Raji (cell line): ENCODE data around the gene TRMT44.

ENCODE experiments used
- POLR2A ChIP-seq: IDR thresholded peaks from 2 replicates; pipeline ENCODE4 v1.6.1; 2011; ENCODE audit warnings: low read depth, low read length, control low read depth; ENCODE audit not compliant: insufficient read depth

Gene TRMT44

DNA sequence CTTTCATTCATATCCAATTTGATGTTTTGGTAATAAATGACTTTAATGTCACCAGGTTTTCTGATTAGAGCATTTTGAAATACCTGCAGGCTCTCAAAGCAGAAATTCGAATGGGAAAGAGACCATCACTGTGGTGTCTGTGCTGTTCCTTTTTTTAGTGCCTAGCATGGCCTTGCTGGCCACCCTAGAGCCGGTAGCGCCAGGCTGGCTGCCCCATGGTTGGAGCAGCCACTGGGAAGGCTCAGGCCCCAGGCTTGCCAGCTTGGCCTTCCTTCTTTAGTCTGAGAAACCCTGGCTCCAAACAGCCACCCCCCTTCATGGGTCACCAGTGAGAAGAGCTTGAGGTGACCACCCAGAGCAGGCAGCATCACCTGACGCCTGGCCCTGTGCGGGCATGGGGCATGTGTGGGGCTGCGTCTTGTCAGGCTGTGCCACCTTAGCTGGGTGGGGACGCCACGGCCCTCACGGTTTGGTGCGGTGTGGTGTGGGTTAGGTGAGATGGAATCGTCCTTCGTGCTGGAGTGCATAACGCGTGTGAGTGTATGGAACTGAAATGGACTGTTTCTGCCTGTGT is 30.0 kb downstream of the TRMT44 start:
- no peak for TF ChIP-seq POLR2A

DNA sequence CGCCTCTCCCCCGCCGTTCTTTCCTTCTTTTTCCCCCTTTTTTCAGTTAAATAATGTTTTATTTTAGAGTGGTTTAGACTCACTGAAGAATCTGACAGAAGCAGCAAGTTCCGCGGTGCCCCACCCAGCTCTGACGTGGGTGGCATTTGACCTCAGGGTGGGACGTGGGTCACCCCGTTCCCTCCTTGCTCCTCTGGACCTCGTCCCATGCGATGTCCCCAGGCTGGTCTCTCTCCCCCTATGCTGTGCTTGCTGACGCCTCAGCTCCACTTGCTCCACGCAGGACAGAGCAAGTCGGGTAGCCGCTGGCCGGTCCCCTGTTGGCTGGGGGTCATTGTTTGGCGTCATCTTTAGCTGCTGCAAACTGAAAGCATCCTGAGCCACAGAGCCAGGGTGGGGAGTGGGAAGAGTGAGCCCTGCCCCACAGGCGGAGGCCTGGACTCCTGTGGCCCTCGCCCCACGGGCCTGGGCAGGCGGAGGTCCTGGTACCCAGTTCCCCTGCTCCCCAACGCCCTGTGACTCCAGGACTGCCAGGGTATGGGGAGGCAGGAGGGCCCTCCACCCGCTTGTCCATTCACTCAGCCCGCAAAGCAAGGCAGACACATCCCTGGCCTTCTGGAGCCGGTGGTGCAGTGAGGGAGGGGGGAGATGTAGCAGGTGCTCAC is 30.8 kb downstream of the TRMT44 start:
- TF ChIP-seq POLR2A = no peak

GRCh38 chr4:8472158-8472688 is 31.6 kb downstream of the TRMT44 start:
- no peak for TF ChIP-seq POLR2A

- TF ChIP-seq POLR2A = no peak
Observed at GRCh38 chr4:8472689-8473197, 32.2 kb downstream of the TRMT44 start.

GRCh38 chr4:8473198-8473919 is 32.8 kb downstream of the TRMT44 start:
- TF ChIP-seq POLR2A = no peak

- TF ChIP-seq POLR2A = no peak
Observed at GRCh38 chr4:8473920-8474590, 33.5 kb downstream of the TRMT44 start.

DNA sequence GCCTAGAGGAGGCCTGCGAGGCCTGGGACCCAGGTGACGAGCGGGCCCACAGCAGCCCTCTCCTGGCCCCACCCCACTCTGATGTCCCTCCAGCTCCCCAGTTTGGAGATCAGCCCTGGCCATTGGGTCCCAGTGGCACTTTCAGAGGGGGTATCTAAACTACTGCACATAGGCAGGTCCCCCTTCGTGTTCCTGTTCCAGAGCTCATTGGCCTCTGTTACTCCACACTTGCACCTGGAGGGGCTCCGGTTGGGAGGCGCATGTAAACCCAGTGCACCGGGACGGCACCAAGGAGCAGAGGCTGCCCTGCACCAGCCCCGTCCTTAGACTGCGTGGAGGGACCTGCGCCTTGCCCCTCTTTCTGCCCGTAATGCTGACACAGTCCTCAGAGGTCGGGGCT is 34.3 kb downstream of the TRMT44 start:
- TF ChIP-seq POLR2A = no peak

DNA sequence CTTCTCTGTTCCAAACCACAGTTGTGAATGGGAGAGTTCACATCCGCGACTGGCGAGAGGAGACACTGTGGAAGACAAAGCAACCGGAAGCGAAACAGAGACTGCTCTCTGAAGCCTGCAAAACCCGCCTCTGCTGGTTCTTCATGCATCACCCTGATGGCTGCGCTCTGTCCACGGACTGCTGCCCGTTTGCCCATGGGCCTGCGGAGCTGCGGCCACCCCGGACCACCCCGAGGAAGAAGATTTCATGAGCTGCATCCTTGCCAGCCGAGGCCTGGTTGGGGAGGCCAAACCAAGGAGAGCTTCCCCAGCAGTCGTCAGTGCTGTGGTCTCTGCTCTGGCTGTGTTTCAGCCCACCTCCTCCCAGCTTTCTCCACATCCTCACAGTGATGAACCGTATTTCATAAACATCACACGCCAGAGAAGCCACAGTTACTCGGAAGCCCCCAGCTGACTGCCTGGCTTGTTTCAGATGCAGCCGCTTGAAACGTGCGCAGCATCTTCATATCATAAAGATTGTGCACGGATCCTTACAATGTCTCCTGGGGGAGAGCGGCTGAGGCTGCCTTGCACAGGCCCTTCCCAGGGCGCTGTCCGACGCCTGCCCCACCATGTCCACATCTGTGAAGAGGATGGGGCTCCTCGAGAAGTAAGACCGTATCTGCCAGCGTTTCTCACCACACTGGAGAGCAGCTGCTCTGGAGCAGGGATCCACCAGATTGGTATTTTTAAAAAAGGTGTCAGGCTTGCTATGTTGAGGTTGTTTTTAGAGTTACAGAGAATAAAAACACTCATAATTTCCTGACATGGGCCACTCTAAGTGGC is 35.4 kb downstream of the TRMT44 start:
- TF ChIP-seq POLR2A = no peak

DNA sequence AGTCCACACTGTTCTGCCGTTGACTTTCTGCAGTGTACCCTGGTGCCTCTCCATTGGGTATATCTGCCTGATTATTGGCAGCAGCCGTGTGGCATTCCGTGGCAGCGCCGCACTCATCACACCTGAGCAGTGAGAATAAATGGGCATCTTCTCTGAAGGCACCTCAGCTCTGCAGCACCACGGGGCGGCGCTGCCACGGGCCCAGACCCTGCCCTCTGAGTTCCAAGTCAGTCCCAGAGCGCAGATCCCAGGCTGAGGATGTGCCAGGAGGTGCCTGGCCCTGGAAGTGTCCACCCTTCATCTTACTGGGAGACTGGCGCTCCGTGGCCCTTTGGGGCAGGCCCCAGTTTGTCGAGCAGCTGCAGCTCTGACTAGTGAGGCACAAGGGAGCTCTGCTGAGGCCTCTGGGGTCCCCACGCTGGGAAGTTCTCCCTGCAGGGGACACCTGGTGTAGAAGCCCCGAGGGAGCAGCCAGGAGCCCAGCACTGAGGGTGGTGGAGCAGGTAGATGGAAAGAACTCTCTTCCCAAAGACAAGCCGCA is 36.6 kb downstream of the TRMT44 start:
- TF ChIP-seq POLR2A = no peak

GRCh38 chr4:8477676-8478075 is 37.1 kb downstream of the TRMT44 start:
- TF ChIP-seq POLR2A = no peak

DNA sequence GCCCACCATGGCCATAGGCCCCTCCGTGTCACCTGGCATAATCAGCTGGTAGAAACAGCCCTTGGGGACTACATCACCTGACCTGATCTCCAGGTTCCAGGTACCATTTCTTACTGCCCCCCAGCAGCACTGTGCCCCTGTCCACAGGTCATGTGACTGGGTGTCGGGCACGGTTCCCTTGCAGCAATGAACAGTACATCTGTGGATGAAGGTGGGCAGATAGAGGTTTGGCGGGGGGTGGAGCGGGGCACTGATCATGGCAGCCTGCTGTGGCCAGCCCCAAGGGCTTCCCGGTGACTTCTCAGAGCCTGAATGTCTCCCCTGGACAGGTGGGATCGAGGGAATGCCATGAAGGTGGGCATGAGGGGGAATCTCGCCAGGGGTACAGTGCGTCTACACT is 37.8 kb downstream of the TRMT44 start:
- TF ChIP-seq POLR2A = no peak

- no peak for TF ChIP-seq POLR2A
Observed at GRCh38 chr4:8478801-8479744, 38.5 kb downstream of the TRMT44 start.

GRCh38 chr4:8480221-8480620 is 39.6 kb downstream of the TRMT44 start:
- no peak for TF ChIP-seq POLR2A

DNA sequence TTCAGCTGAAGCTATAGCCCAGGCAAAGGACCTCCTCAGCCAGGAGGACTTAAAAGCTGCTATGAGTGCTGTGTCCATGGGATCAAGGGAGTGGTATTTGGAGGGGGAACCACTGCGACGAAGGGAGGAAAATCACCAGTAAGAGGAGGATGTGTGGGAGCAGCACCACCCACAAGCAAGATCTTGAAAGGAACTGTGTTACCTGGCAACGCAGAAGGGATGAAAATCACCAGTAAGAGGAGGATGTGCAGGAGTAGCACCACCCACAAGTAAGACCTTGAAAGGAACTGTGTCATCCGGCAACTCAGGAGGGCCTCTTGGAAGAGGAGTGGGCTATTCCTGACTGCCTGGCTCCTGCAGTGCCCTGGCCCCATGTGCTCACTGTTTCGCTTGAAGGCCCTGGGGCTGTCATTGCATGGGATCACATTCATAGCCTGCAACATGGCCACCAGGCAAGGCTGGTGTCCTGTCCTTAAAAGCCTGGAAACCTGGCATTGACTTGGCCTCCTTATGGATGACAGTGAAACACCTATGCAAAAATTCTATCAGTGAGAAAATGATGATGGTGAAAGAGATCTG is 48.3 kb downstream of the TRMT44 start:
- TF ChIP-seq POLR2A = no peak
